HG02642 (cell line): ENCODE results near the gene TIAM2.
"Not testable (repeated sequence)": the region's sequence is repeated elsewhere in the genome, so short reads cannot be mapped to it uniquely, and the experiment has no call there.

Source experiments
- ATAC-seq: cut with Tn5 transposase; IDR thresholded peaks from one replicate; pipeline ENCODE4 v1.9.1; 2021; ENCODE audit warnings: mild to moderate bottlenecking; ENCODE audit not compliant: unreplicated experiment, poor library complexity

The TIAM2 gene

GRCh38 chr6:155088856-155089255, 93.7 kb downstream of the TIAM2 start:
- ATAC-seq, result no peak

GRCh38 chr6:155089746-155090145, 94.6 kb downstream of the TIAM2 start:
- ATAC-seq, result no peak

GRCh38 chr6:155090166-155090565, 95.1 kb downstream of the TIAM2 start:
- no peak for ATAC-seq

- no peak for ATAC-seq
Measured at GRCh38 chr6:155091756-155092155, 96.6 kb downstream of the TIAM2 start.

- no peak for ATAC-seq
Measured at GRCh38 chr6:155093430-155093829, 98.3 kb downstream of the TIAM2 start.

- ATAC-seq, result no peak
Measured at GRCh38 chr6:155100087-155100486, 105.0 kb downstream of the TIAM2 start.

GRCh38 chr6:155100591-155100990, 105.5 kb downstream of the TIAM2 start:
- no peak for ATAC-seq

- not testable (repeated sequence) for ATAC-seq
Measured at GRCh38 chr6:155103083-155103645, 108.0 kb downstream of the TIAM2 start.

- no peak for ATAC-seq
Measured at GRCh38 chr6:155103816-155104366, 108.8 kb downstream of the TIAM2 start.

GRCh38 chr6:155106456-155107115, 111.5 kb downstream of the TIAM2 start:
- no peak for ATAC-seq

- no peak for ATAC-seq
Measured at GRCh38 chr6:155107432-155108069, 112.4 kb downstream of the TIAM2 start.

GRCh38 chr6:155108070-155108820, 113.1 kb downstream of the TIAM2 start:
- ATAC-seq, result no peak

GRCh38 chr6:155110721-155111120, 115.6 kb downstream of the TIAM2 start:
- ATAC-seq, result no peak

GRCh38 chr6:155112757-155113156, 117.6 kb downstream of the TIAM2 start:
- ATAC-seq, result no peak

GRCh38 chr6:155115893-155116570, 120.9 kb downstream of the TIAM2 start:
- ATAC-seq, result no peak

GRCh38 chr6:155116571-155116910, 121.4 kb downstream of the TIAM2 start:
- no peak for ATAC-seq

GRCh38 chr6:155117256-155117655, 122.1 kb downstream of the TIAM2 start:
- no peak for ATAC-seq

GRCh38 chr6:155117785-155118184, 122.7 kb downstream of the TIAM2 start:
- ATAC-seq, result no peak

- ATAC-seq, result not testable (repeated sequence)
Measured at GRCh38 chr6:155119201-155119600, 124.1 kb downstream of the TIAM2 start.

- no peak for ATAC-seq
Measured at GRCh38 chr6:155120034-155120433, 124.9 kb downstream of the TIAM2 start.
